H1 (cell line): Measurements from ENCODE around the gene C4B. TPM values are rescaled to one million over a fixed set of nuclear protein-coding genes. Genes with fewer than 3 reads are reported as not detected.

ENCODE experiments used
- ASH2L ChIP-seq: fragments of 200-600, 300-600 bp; sonication (generic); IDR thresholded peaks from one replicate; pipeline ENCODE4 v1.7.1; 2017; ENCODE audit warnings: low read length
- CBX8 ChIP-seq: fragments of 300-800, 300-1000 bp; sonication (generic); IDR thresholded peaks from 2 replicates; pipeline ENCODE4 v1.7.1; 2016; ENCODE audit warnings: low read depth, low read length, borderline replicate concordance
- CEBPB ChIP-seq: IDR thresholded peaks from 2 replicates; pipeline ENCODE4 v1.6.1; 2012; ENCODE audit warnings: low read depth, low read length
- POLR2AphosphoS5 ChIP-seq: IDR thresholded peaks from 2 replicates; pipeline ENCODE4 v1.6.1; 2011; ENCODE audit warnings: low read depth, low read length
- TAF1 ChIP-seq: IDR thresholded peaks from 2 replicates; pipeline ENCODE4 v1.6.1; 2011; ENCODE audit warnings: mild to moderate bottlenecking, low read depth, low read length
- polyA plus RNA-seq, 7 experiments: library from polyadenylated mRNA; depleted of rRNA in 3 of 7; stranded (reverse) in 5 of 7; unstranded in 2 of 7; fragments of >200 nt in 5 of 7; fragments of 200-250 nt in 2 of 7; gene quantifications; 1 replicate in 5 of 7; 2 replicates in 1 of 7; 4 replicates in 1 of 7; pipeline versions ENCODE4 v1.2.1 to v1.2.3, GENCODE V29; 2011 to 2013; ENCODE audit warnings: missing spikeins in 2 of 7, mixed read lengths in 2 of 7
- total RNA-seq: library from RNA; stranded (reverse); fragmentation: NEBNext Ultra II Directional; extraction: Animal tissue kit (Norgen Biotek cat#: 25700); gene quantifications from 2 replicates; pipeline ENCODE4 v1.2.1, GENCODE V29; 2021

Gene C4B
- total and polyA plus RNA-seq, 2 of the 8 experiments (the other 6 are each of a cell fraction or from before 2014, with no cell fraction given), result 0.74 to 3.5 TPM

DNA sequence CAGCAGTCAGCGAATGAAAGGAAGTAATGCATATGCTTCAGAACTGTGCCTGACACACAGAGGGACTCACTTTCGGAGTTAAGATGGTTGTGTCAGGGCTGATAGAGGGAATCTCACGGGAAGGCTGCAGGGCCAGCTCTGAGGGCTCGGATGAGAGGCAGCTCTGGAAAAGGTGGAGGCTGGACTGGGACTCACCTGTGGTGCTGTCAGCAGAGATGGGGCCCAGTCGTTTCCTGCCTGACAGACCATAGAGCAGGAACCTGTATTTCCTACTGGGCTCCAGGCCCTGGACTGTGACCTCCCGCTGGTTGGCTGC, 32.9 kb downstream of the C4B start (continued):
- TF ChIP-seq ASH2L (no peak), TAF1 (no peak), POLR2AphosphoS5 (no peak), CBX8 (no peak), CEBPB (no peak)
